HepG2 (cell line): ENCODE results near the gene PRAMEF25. TPM values are rescaled to one million over a fixed set of nuclear protein-coding genes. Genes with fewer than 3 reads are reported as not detected.
"Not testable (repeated sequence)": the region's sequence is repeated elsewhere in the genome, so short reads cannot be mapped to it uniquely, and the experiment has no call there.

Experiments
- ATAC-seq: fragments of 200-7000 bp; cut with Tn5 transposase; 3 replicates; pipeline ENCODE4 v1.9.1; 2020; ENCODE audit warnings: mild to moderate bottlenecking, moderate library complexity
- Bru-seq: library from RNA; stranded (reverse); fragments of 400-500 nt; gene quantifications from one replicate; lab custom pipeline; 2021; lab: Mats Ljungman, UMichigan
- BruChase-seq, 2 experiments: library from RNA; stranded (reverse); fragments of 400-500 nt; gene quantifications; one replicate each; lab custom pipeline; 2021; lab: Mats Ljungman, UMichigan
- BruUV-seq: library from RNA; stranded (reverse); fragments of 400-500 nt; replicated peaks from 2 replicates; lab custom pipeline; 2021; lab: Mats Ljungman, UMichigan
- CTCF ChIA-PET: fragments of 300-600 bp; formaldehyde crosslinking; extraction: SDS; loops from one replicate; lab custom pipeline; 2021; ENCODE audit warnings: low total read pairs, inconsistent platforms, low intra/inter-chr PET ratio; lab: Yijun Ruan, JAX
- POLR2A ChIA-PET: fragments of 350-600 bp; sonication (Branson Sonifier 250); formaldehyde crosslinking; loops from one replicate; lab custom pipeline; 2020; ENCODE audit warnings: antibody characterized with exemption, inconsistent platforms; lab: Yijun Ruan, JAX
- DNase-seq: peaks from one replicate; pipeline ENCODE4 v3.0.0-alpha.2; 2015; ENCODE audit warnings: low spot score
- FAIRE-seq: peaks from 3 replicates; lab custom pipeline; 2011; peaks lifted over from hg19 to GRCh38; lab: Jason Lieb, UNC
- H2AFZ ChIP-seq: one replicate; pipeline ENCODE4 v1.6.1; 2011; ENCODE audit warnings: low read length, inconsistent platforms
- H3K27ac ChIP-seq: fragments of 300-600 bp; 3 replicates; pipeline ENCODE4 v1.8.0; 2011; ENCODE audit warnings: mixed run types, mild to moderate bottlenecking, mixed read lengths, low read length, inconsistent platforms; ENCODE audit not compliant: insufficient read depth; ENCODE audit errors: extremely low read length
- H3K27me3 ChIP-seq, 2 experiments: fragments of 200-600 bp in 1 of 2; 2 replicates in 1 of 2; 3 replicates in 1 of 2; pipeline versions ENCODE4 v1.6.0 to v1.8.0; 2011; ENCODE audit warnings: low read length in 2 of 2, mild to moderate bottlenecking in 2 of 2, moderate library complexity in 2 of 2, inconsistent platforms in 1 of 2; ENCODE audit not compliant: insufficient read depth in 2 of 2, control insufficient read depth in 1 of 2
- H3K36me3 ChIP-seq, 2 experiments: fragments of 200-600 bp in 1 of 2; replicated peaks in 1 of 2; 2 replicates in 1 of 2; 3 replicates in 1 of 2; pipeline versions ENCODE4 v1.5.1 to v1.8.0; 2011; ENCODE audit warnings: low read length in 2 of 2, inconsistent platforms in 1 of 2; ENCODE audit not compliant: insufficient read depth in 2 of 2, control insufficient read depth in 1 of 2
- H3K4me1 ChIP-seq: 2 replicates; pipeline ENCODE4 v1.5.1; 2012; ENCODE audit warnings: low read length, inconsistent platforms; ENCODE audit not compliant: insufficient read depth
- H3K4me2 ChIP-seq: 2 replicates; pipeline ENCODE4 v1.6.0; 2011; ENCODE audit warnings: low read depth, low read length, inconsistent platforms
- H3K4me3 ChIP-seq, 3 experiments: fragments of 200-600 bp in 1 of 3; sonication (generic), shearing (Covaris generic) in 1 of 3; replicated peaks in 1 of 3; 2 replicates each; pipeline ENCODE4 v1.5.1; 2011 to 2016; ENCODE audit warnings: low read length in 3 of 3, inconsistent platforms in 2 of 3, low read depth in 2 of 3, mild to moderate bottlenecking in 2 of 3, control low read depth in 1 of 3, mixed read lengths in 1 of 3; ENCODE audit not compliant: insufficient read depth in 1 of 3
- H3K79me2 ChIP-seq: one replicate; pipeline ENCODE4 v1.6.1; 2011; ENCODE audit warnings: low read length, inconsistent platforms; ENCODE audit not compliant: insufficient read depth
- H3K9ac ChIP-seq: 2 replicates; pipeline ENCODE4 v1.6.0; 2011; ENCODE audit warnings: mild to moderate bottlenecking, low read depth, low read length, inconsistent platforms; ENCODE audit not compliant: insufficient read depth
- H3K9me3 ChIP-seq: 2 replicates; pipeline ENCODE4 v1.5.1; 2012; ENCODE audit warnings: mild to moderate bottlenecking, low read length
- H4K20me1 ChIP-seq: 2 replicates; pipeline ENCODE4 v1.6.0; 2011; ENCODE audit warnings: inconsistent platforms, mild to moderate bottlenecking, low read length, moderate library complexity; ENCODE audit not compliant: insufficient read depth
- WGBS: methylation state at CpG from one replicate; pipeline ENCODE4 v1.1.6; 2017; ENCODE audit warnings: low lambda C conversion rate; 5-methylcytosine and 5-hydroxymethylcytosine counted together
- in situ Hi-C: cut with HindIII; loops from 2 replicates; pipeline ENCODE4 v1.10.0; 2017; ENCODE audit warnings: low pct_unique_long_range_greater_than_20kb; ENCODE audit not compliant: extremely low pct_ligation_motif_present
- intact Hi-C: fragments of 100-400 bp; cut with micrococcal nuclease; formaldehyde crosslinking; loops from one replicate; pipeline ENCODE4 v1.10.0; 2022; ENCODE audit not compliant: unreplicated experiment
- long read RNA-seq, 2 experiments: library from RNA in 1 of 2; library from polyadenylated mRNA in 1 of 2; stranded (forward) in 1 of 2; unstranded in 1 of 2; transcript quantifications; one replicate each; pipeline ENCODE4 v2.0.0, GENCODE V29; 2019 to 2022
- polyA minus RNA-seq, 3 experiments: library from RNA; depleted of rRNA, polyadenylated mRNA; stranded (reverse); fragments of >200 nt; gene quantifications; 2 replicates each; pipeline ENCODE4 v1.2.3, GENCODE V29; 2011; ENCODE audit warnings: low replicate concordance in 1 of 3
- polyA plus RNA-seq, 8 experiments: library from polyadenylated mRNA; depleted of rRNA in 3 of 8; stranded (reverse) in 7 of 8; unstranded in 1 of 8; fragments of >200 nt; fragmentation: Illumina TruSeq in 4 of 8; extraction: Trizol in 4 of 8; gene quantifications; 2 replicates each; pipeline versions ENCODE4 v1.2.1 to v1.2.3, GENCODE V29; 2011 to 2016; ENCODE audit warnings: low read depth in 4 of 8, missing spikeins in 1 of 8, mixed read lengths in 1 of 8; ENCODE audit not compliant: insufficient read depth in 1 of 8
- total RNA-seq, 5 experiments: library from RNA; depleted of rRNA; stranded (reverse); fragments of >200 nt; fragmentation: Illumina TruSeq; extraction: Trizol; gene quantifications; 2 replicates each; pipeline ENCODE4 v1.2.3, GENCODE V29; 2016; ENCODE audit warnings: low read depth in 1 of 5

Gene PRAMEF25
- total RNA-seq (2016; rRNA removed; fragmentation: Illumina TruSeq; extraction: Trizol) (not detected in 2 replicates), polyA plus RNA-seq (2011; rRNA removed) (not detected in 2 replicates), polyA minus RNA-seq (2011; rRNA and poly(A)+ RNA removed; ENCODE audit: low replicate concordance) (not detected in 2 replicates), Bru-seq, nascent RNA (not detected), BruChase-seq, experiment 1, labeled RNA remaining after a 6-hour chase (not detected), BruChase-seq, experiment 2, labeled RNA remaining after a 2-hour chase (not detected)
- total RNA-seq (2016; cell fraction: cytosol; rRNA removed; fragmentation: Illumina TruSeq; extraction: Trizol; ENCODE audit: low read depth), result not detected in 2 replicates
- total RNA-seq (2016; cell fraction: insoluble cytoplasmic fraction; rRNA removed; fragmentation: Illumina TruSeq; extraction: Trizol), result not detected in 2 replicates
- total RNA-seq (2016; cell fraction: membrane; rRNA removed; fragmentation: Illumina TruSeq; extraction: Trizol), result not detected in 2 replicates
- not detected in 2 replicates for total RNA-seq (2016; cell fraction: nucleus; rRNA removed; fragmentation: Illumina TruSeq; extraction: Trizol)
- not detected in 2 replicates for polyA plus RNA-seq (2011; cell fraction: cytosol; rRNA removed)
- not detected in 2 replicates for polyA plus RNA-seq (2011; cell fraction: nucleus; rRNA removed)
- polyA plus RNA-seq (2012), result not detected in 2 replicates
- not detected in 2 replicates for polyA plus RNA-seq (2016; cell fraction: cytosol; fragmentation: Illumina TruSeq; extraction: Trizol; ENCODE audit: low read depth)
- polyA plus RNA-seq (2016; cell fraction: insoluble cytoplasmic fraction; fragmentation: Illumina TruSeq; extraction: Trizol; ENCODE audit: low read depth), result not detected in 2 replicates
- polyA plus RNA-seq (2016; cell fraction: membrane; fragmentation: Illumina TruSeq; extraction: Trizol; ENCODE audit: low read depth), result not detected in 2 replicates
- polyA plus RNA-seq (2016; cell fraction: nucleus; fragmentation: Illumina TruSeq; extraction: Trizol; ENCODE audit: insufficient read depth, low read depth), result not detected in 2 replicates
- not detected in 2 replicates for polyA minus RNA-seq (2011; cell fraction: cytosol; rRNA and poly(A)+ RNA removed)
- not detected in 2 replicates for polyA minus RNA-seq (2011; cell fraction: nucleus; rRNA and poly(A)+ RNA removed)
- long read RNA-seq, experiment 1, result 0 reads
- long read RNA-seq, experiment 2, result 0 reads

GRCh38 chr1:13070474-13070873, at the start of gene PRAMEF25:
Gene PRAMEF25, plus strand, starts transcription at chr1:13070774. Its CDS starts 2,920 bp downstream, at chr1:13073694.
- ATAC-seq, H3K4me3 ChIP-seq, H3K9me3 ChIP-seq, H2AFZ ChIP-seq, BruUV-seq, intact Hi-C loops, H3K36me3 ChIP-seq, H3K9ac ChIP-seq, H3K27me3 ChIP-seq, H4K20me1 ChIP-seq, H3K79me2 ChIP-seq, FAIRE-seq, DNase-seq, H3K27ac ChIP-seq, H3K4me2 ChIP-seq, H3K4me1 ChIP-seq, POLR2A ChIA-PET, CTCF ChIA-PET, in situ Hi-C loops: not testable (repeated sequence)
- no CpG with 5 or more reads among the region's 4 CpGs for WGBS

- BruUV-seq, H3K9me3 ChIP-seq, ATAC-seq, POLR2A ChIA-PET, H4K20me1 ChIP-seq, CTCF ChIA-PET, H3K27me3 ChIP-seq, intact Hi-C loops, H3K36me3 ChIP-seq, in situ Hi-C loops, H2AFZ ChIP-seq, FAIRE-seq, H3K4me2 ChIP-seq, DNase-seq, H3K9ac ChIP-seq, H3K79me2 ChIP-seq, H3K4me1 ChIP-seq, H3K4me3 ChIP-seq, H3K27ac ChIP-seq: not testable (repeated sequence)
- WGBS, result 4% methylated on average over 3 of the region's 3 CpGs
Measured at GRCh38 chr1:13056475-13056874, 14.1 kb upstream of the PRAMEF25 start, which contains the start of gene PRAMEF27. Gene PRAMEF27, minus strand, starts transcription at chr1:13056575. Its CDS starts 2,916 bp downstream, at chr1:13053659.

GRCh38 chr1:13116754-13117153, 46.2 kb downstream of the PRAMEF25 start, which contains the start of gene HNRNPCL2:
Gene HNRNPCL2, minus strand, starts transcription at chr1:13116854. Its CDS starts 454 bp downstream, at chr1:13116400.
- CTCF ChIA-PET, H4K20me1 ChIP-seq, DNase-seq, in situ Hi-C loops, H3K4me3 ChIP-seq, FAIRE-seq, H3K27ac ChIP-seq, H2AFZ ChIP-seq, H3K36me3 ChIP-seq, H3K27me3 ChIP-seq, POLR2A ChIA-PET, ATAC-seq, H3K4me1 ChIP-seq, H3K79me2 ChIP-seq, BruUV-seq, intact Hi-C loops, H3K9me3 ChIP-seq, H3K4me2 ChIP-seq, H3K9ac ChIP-seq: not testable (repeated sequence)
- 41% methylated on average over 6 of the region's 6 CpGs for WGBS
